Fibroblast of the aortic adventitia (primary cell): ENCODE results near the gene CNTN5. TPM values are rescaled to one million over a fixed set of nuclear protein-coding genes. Genes with fewer than 3 reads are reported as not detected.
"Not testable (repeated sequence)": the region's sequence is repeated elsewhere in the genome, so short reads cannot be mapped to it uniquely, and the experiment has no call there.

Experiments used
- DNase-seq: peaks from one replicate; pipeline ENCODE4 v3.0.0-alpha.2; 2010; ENCODE audit warnings: low read depth
- H3K4me3 ChIP-seq: 2 replicates; pipeline ENCODE4 v1.5.1; 2011; ENCODE audit warnings: low read depth, mild to moderate bottlenecking, control low read depth, low read length, moderate library complexity
- total RNA-seq: library from RNA; depleted of rRNA; stranded (reverse); fragments of >200 nt; gene quantifications from 2 replicates; pipeline ENCODE4 v1.2.3, GENCODE V29; 2012; ENCODE audit warnings: low replicate concordance
- TF ChIP-seq, protein P1 (sequence below): IDR thresholded peaks from 2 replicates; pipeline ENCODE4 v1.5.1; 2011; ENCODE audit warnings: mild to moderate bottlenecking, low read length, control low read depth, inconsistent platforms; ENCODE audit not compliant: insufficient read depth

The CNTN5 gene
- total RNA-seq, 1 donor = 0.90 TPM

DNA sequence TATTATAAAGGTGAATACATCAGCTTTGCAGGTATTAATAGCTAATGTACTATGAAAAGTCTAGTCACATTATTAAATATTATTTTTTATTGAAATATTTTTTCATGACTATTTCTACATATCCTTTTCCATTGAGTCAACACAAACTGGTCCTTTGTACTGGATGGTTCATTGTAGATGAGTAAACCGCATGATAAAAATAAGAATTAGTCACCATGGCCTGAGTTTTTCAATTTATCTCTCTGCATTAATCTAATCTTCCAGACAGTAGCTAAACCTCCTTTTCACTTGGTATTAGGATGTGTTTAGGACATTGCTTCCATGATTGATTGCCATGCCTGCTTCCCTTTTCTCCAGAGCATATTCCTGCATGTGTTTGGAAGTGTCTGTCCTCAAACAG, 1227.0 kb downstream of the CNTN5 start:
- TF ChIP-seq, protein P1, sequence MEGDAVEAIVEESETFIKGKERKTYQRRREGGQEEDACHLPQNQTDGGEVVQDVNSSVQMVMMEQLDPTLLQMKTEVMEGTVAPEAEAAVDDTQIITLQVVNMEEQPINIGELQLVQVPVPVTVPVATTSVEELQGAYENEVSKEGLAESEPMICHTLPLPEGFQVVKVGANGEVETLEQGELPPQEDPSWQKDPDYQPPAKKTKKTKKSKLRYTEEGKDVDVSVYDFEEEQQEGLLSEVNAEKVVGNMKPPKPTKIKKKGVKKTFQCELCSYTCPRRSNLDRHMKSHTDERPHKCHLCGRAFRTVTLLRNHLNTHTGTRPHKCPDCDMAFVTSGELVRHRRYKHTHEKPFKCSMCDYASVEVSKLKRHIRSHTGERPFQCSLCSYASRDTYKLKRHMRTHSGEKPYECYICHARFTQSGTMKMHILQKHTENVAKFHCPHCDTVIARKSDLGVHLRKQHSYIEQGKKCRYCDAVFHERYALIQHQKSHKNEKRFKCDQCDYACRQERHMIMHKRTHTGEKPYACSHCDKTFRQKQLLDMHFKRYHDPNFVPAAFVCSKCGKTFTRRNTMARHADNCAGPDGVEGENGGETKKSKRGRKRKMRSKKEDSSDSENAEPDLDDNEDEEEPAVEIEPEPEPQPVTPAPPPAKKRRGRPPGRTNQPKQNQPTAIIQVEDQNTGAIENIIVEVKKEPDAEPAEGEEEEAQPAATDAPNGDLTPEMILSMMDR = no peak
- no peak overlapping the region for H3K4me3 ChIP-seq
- no peak for DNase-seq

DNA sequence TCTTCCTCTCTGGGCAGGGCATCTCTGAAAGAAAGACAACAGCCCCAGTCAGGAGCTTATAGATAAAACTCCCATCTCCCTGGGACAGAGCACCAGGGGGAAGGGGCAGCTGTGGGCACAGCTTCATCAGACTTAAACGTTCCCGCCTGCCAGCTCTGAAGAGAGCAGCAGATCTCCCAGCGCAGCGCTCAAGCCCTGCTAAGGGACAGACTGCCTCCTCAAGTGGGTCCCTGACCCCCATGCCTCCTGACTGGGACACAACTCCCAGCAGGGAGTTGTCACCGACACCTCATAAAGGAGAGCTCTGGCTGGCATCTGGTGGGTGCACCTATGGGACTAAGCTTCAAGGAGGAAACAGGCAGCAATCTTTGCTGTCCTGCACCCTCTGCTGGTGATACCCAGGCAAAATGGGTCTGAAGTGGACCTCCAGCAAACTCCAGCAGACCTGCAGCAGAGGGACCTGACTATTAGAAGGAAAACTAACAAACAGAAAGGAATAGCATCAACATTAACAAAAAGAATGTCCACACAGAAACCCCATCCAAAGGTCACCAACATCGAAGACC, 1236.6 kb downstream of the CNTN5 start:
- DNase-seq, H3K4me3 ChIP-seq: not testable (repeated sequence)

DNA sequence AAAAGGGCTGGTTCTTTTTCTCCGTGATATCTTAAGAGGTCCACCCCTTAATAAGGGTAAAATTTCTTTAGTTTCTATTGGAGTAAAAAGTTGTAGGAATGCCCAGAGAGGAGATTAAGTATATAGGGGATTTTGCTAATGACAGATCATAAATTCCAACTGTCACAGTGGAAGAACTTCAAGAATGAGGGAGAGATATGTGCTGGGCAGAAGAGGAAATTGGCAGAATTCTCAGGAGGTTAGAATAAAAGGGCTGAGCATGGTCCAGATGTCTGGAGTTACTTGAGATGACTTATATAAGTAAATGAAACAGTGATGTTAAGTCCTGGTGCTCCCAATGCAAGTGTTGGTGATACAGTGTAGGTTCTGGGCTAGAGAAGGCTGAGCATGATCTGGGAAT, 1248.8 kb downstream of the CNTN5 start:
- TF ChIP-seq, protein P1 = no peak
- no peak overlapping the region for H3K4me3 ChIP-seq
- no peak for DNase-seq

DNA sequence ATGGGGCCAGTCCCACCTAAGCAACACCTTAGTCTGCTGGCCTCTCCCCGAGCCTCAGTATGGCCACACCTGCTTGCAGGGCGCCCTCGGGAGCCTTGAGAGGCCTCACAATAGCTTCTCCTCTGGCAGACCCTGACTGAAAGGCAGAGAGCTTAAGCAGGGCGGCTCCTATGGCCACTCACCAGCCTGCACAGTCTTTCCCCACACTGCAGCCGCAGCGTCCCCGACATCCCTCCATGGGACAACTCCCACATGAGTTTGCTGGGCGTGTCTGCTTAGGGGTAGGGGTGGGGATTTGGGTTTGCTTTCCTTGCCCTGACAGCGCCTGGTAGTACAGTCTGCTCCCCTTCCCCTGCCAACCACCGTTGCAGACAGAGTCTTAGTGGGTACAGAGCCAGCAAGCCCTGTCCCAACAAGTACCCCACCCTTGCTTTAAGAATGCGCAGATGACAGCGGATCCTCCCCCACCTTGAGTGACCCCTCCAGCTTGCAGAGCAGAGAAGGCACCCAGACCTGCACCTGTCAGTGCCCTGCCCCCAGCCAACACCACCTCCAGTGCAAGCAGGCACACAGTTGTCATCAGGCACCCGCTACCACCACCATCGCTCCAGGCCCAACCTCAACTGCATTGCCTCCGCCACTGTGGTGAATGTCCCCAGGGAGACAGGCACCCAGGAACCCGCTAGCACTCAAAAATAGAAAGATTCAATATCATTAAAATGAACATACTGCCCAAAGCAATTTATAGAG, 1252.5 kb downstream of the CNTN5 start:
- TF ChIP-seq, protein P1 = no peak
- DNase-seq = no peak
- H3K4me3 ChIP-seq = no peak overlapping the region

DNA sequence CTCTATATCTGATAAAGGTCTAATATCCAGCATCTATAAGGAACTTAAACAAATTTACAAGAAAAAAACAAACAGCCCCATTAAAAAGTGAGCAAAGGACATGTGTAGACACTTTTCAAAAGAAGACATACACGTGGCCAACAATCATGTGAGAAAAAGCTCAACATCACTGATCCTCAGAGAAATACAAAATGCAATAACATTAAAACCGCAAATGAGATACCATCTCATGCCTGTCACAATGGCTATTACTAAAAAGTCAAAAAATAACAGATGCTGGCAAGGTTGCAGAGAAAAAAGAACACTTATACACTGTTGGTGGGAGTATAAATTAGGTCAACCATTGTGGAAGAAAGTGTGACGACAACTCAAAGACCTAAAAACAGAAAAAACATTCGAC, 1253.7 kb downstream of the CNTN5 start:
- DNase-seq, H3K4me3 ChIP-seq: not testable (repeated sequence)

DNA sequence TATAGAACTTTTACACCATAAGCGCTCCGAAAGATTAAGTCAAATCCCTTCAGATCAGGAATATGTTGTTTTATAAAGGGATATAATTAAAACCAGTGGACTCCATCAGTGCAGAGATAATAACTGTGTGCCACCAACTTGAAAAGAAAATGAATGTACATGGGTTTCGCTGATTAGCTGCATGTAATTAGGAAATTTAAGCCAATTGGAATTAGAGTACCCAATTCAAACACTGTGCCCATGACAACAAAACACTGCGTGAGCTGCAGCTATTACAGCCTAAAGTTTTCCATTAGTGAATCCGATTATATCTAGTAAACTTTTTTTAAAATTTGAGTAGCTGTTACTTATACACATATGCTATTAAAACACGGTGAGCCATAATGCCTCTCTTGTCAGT, 1274.0 kb downstream of the CNTN5 start:
- no peak overlapping the region for H3K4me3 ChIP-seq
- DNase-seq = no peak
- TF ChIP-seq, protein P1 = no peak

DNA sequence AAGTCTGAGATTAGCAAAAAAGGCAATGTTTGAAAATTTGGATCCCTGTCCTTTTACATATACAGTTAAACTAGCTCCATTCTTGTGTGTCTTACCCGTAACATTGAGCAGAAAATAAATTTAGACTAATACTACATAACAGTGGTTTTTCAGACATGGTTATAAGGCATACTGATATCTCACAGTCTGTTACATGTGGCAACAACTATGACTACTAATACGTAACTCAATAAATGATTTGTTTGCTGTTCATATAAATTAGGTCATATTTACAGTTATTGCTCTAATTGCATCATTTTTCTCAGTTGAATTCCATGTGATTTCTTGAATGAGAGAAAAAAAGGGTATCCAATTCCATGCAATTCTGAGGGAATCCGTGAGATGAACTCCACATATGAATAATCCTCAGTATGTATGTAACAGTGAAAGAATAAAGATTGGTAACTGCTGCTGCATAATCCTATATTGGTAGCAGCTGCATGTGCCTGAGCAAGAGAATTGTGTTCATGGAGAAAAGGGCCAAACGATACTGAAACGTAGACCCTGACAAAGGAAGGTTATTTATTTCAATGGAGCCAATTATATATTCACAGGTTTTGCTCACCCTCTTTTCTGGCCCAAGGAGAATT, 1275.4 kb downstream of the CNTN5 start:
- DNase-seq = no peak
- TF ChIP-seq, protein P1 = no peak

More for the DNA sequence above, 1275.4 kb downstream of the CNTN5 start:
- no peak overlapping the region for H3K4me3 ChIP-seq
